Measurements from ENCODE around the gene CMTM3. TPM values are rescaled to one million over a fixed set of nuclear protein-coding genes. Genes with fewer than 3 reads are reported as not detected.
A peak's percentile ranks its signal among the peaks of the same experiment; 100 is the strongest.

Gene CMTM3
- total and polyA plus RNA-seq, 9 of the 15 experiments (the other 6 are each of a cell fraction or from before 2014, with no cell fraction given): 4.6 to 33.4 (median 17.5) TPM

DNA sequence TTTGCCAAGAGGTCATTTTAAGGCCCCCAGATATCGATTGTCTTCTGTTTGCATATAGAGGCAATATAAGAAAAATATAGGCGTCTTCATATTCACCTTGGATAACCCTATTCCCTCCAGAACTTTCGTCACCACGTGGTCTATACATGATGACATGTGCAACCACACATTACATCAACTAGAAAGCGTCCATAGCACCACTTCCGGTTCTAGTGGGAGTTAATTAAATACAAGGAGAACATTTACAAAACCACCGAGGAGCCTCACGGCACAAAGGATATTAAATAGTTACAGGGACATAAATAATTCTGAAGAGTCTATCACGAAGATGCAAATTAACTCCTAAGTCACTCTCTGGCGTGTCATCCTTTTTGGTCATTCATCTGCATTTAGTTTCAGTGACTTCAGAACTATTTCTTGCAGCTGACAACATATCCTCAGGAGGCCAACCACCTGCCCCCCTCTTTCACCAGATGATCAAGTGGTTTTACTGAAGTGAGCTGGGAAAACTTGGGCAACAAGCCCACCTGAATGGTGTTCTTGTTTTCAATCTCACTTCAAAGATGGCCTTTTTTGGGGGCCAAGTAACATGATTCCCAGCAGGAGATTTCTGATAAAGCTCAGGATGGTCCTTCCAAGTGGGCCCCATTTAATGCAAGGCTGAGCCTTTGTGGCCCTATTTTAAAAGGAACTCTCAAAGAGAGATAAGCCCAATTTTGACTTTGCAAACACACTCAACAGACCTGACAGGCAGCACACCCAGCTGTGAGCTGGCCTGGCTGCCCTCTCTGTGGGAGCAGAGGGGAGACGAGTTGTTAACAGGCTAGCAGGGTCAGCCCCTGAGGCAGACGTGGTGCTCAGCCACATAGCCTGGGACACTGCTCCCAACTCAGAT is 15.3 kb downstream of the CMTM3 start (continued):
- TF ChIP-seq, protein P1, sequence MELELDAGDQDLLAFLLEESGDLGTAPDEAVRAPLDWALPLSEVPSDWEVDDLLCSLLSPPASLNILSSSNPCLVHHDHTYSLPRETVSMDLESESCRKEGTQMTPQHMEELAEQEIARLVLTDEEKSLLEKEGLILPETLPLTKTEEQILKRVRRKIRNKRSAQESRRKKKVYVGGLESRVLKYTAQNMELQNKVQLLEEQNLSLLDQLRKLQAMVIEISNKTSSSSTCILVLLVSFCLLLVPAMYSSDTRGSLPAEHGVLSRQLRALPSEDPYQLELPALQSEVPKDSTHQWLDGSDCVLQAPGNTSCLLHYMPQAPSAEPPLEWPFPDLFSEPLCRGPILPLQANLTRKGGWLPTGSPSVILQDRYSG (tag; conservative IDR thresholded peaks at IDR 0.05; ENCODE audit: low read depth): 0 out of 2 replicates have a peak, but pooled peaks have one; percentile 14
- peak; percentile 84 for TF ChIP-seq GABPA (tag; conservative IDR thresholded peaks at IDR 0.05; ENCODE audit: low read depth)
- TF ChIP-seq ZNF311 (CRISPR knock-in tag; IDR thresholded peaks at IDR 0.05): 0 out of 2 replicates have a peak, but pooled peaks have one; percentile 12
- 0 out of 2 replicates have a peak, but pooled peaks have one; percentile 25 for TF ChIP-seq BACH1 (tag; IDR thresholded peaks at IDR 0.05)
- TF ChIP-seq POLR2A (conservative IDR thresholded peaks at IDR 0.05): no peak
- peak in 1 of 3 experiments; percentile 8 for TF ChIP-seq YY1 (IDR thresholded peaks at IDR 0.05; ENCODE audit: borderline replicate concordance in 1 of 3, control insufficient read depth in 1 of 3, extremely low read depth in 1 of 3, insufficient read depth in 3 of 3, insufficient read length in 1 of 3, insufficient replicate concordance in 2 of 3, low read depth in 1 of 3, low read length in 2 of 3)
- peak; percentile 40 for TF ChIP-seq CEBPB (tag; IDR thresholded peaks at IDR 0.05)
- TF ChIP-seq, protein P2, sequence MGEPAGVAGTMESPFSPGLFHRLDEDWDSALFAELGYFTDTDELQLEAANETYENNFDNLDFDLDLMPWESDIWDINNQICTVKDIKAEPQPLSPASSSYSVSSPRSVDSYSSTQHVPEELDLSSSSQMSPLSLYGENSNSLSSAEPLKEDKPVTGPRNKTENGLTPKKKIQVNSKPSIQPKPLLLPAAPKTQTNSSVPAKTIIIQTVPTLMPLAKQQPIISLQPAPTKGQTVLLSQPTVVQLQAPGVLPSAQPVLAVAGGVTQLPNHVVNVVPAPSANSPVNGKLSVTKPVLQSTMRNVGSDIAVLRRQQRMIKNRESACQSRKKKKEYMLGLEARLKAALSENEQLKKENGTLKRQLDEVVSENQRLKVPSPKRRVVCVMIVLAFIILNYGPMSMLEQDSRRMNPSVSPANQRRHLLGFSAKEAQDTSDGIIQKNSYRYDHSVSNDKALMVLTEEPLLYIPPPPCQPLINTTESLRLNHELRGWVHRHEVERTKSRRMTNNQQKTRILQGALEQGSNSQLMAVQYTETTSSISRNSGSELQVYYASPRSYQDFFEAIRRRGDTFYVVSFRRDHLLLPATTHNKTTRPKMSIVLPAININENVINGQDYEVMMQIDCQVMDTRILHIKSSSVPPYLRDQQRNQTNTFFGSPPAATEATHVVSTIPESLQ (CRISPR knock-in tag; IDR thresholded peaks at IDR 0.05): 0 out of 2 replicates have a peak, but pooled peaks have one; percentile 64
- TF ChIP-seq, protein P3, sequence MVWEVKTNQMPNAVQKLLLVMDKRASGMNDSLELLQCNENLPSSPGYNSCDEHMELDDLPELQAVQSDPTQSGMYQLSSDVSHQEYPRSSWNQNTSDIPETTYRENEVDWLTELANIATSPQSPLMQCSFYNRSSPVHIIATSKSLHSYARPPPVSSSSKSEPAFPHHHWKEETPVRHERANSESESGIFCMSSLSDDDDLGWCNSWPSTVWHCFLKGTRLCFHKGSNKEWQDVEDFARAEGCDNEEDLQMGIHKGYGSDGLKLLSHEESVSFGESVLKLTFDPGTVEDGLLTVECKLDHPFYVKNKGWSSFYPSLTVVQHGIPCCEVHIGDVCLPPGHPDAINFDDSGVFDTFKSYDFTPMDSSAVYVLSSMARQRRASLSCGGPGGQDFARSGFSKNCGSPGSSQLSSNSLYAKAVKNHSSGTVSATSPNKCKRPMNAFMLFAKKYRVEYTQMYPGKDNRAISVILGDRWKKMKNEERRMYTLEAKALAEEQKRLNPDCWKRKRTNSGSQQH (CRISPR knock-in tag; IDR thresholded peaks at IDR 0.05): no peak
- TF ChIP-seq, protein P4, sequence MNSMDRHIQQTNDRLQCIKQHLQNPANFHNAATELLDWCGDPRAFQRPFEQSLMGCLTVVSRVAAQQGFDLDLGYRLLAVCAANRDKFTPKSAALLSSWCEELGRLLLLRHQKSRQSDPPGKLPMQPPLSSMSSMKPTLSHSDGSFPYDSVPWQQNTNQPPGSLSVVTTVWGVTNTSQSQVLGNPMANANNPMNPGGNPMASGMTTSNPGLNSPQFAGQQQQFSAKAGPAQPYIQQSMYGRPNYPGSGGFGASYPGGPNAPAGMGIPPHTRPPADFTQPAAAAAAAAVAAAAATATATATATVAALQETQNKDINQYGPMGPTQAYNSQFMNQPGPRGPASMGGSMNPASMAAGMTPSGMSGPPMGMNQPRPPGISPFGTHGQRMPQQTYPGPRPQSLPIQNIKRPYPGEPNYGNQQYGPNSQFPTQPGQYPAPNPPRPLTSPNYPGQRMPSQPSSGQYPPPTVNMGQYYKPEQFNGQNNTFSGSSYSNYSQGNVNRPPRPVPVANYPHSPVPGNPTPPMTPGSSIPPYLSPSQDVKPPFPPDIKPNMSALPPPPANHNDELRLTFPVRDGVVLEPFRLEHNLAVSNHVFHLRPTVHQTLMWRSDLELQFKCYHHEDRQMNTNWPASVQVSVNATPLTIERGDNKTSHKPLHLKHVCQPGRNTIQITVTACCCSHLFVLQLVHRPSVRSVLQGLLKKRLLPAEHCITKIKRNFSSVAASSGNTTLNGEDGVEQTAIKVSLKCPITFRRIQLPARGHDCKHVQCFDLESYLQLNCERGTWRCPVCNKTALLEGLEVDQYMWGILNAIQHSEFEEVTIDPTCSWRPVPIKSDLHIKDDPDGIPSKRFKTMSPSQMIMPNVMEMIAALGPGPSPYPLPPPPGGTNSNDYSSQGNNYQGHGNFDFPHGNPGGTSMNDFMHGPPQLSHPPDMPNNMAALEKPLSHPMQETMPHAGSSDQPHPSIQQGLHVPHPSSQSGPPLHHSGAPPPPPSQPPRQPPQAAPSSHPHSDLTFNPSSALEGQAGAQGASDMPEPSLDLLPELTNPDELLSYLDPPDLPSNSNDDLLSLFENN (IDR thresholded peaks at IDR 0.05; ENCODE audit: low read depth in 2 of 2, low read length in 2 of 2): no peak
- TF ChIP-seq TRIM24 (IDR thresholded peaks at IDR 0.05): peak in 1 of 2 experiments; percentile 24; a peak in 1 of 4 replicates
- TF ChIP-seq NR4A1 (CRISPR knock-in tag; IDR thresholded peaks at IDR 0.05): no peak
- peak; percentile 38; the same call in 1 of the 2 replicates for TF ChIP-seq NR4A1 (tag; IDR thresholded peaks at IDR 0.05)
- no peak for TF ChIP-seq FOXP1 (CRISPR knock-in tag; IDR thresholded peaks at IDR 0.05)
- 0 out of 2 replicates have a peak, but pooled peaks have one; percentile 14 for TF ChIP-seq NFRKB (IDR thresholded peaks at IDR 0.05; ENCODE audit: low read depth)
- TF ChIP-seq HLTF (IDR thresholded peaks at IDR 0.05): no peak
- no peak for TF ChIP-seq LARP7 (IDR thresholded peaks at IDR 0.05)
- TF ChIP-seq ZNF121 (CRISPR knock-in tag; conservative IDR thresholded peaks at IDR 0.05): no peak
- TF ChIP-seq, protein P5, sequence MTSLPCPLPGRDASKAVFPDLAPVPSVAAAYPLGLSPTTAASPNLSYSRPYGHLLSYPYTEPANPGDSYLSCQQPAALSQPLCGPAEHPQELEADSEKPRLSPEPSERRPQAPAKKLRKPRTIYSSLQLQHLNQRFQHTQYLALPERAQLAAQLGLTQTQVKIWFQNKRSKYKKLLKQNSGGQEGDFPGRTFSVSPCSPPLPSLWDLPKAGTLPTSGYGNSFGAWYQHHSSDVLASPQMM (CRISPR knock-in tag; IDR thresholded peaks at IDR 0.05): no peak
